ENCODE measurements around the gene CST3.
"Not testable (repeated sequence)": the region's sequence is repeated elsewhere in the genome, so short reads cannot be mapped to it uniquely, and the experiment has no call there.

The CST3 gene, protein sequence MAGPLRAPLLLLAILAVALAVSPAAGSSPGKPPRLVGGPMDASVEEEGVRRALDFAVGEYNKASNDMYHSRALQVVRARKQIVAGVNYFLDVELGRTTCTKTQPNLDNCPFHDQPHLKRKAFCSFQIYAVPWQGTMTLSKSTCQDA

GRCh38 chr20:23637282-23638221, at the start of gene CST3:
TSS of gene CST3 (minus strand) at chr20:23637955. CDS start at chr20:23637862, 93 bp downstream.
- Mint-ChIP-seq H3K4me1 (ENCODE audit: low read depth) (peaks cover 4% of the 10 kb centered on the region), H3K27ac (no peak within 1 kb of the TSS), H3K27me3 (peaks cover 12% of the 10 kb centered on the region), H3K9me3 (ENCODE audit: low read depth) (no peaks in the 10 kb centered on the region), H3K4me3 (no peak within 1 kb of the TSS), H3K36me3 (no peaks in the 10 kb centered on the region)

- Mint-ChIP-seq H3K27me3 (peaks cover 2% of the 10 kb centered on the region), H3K4me3 (no peak overlapping the region), H3K27ac (no peak overlapping the region), H3K4me1 (ENCODE audit: low read depth) (no peaks in the 10 kb centered on the region), H3K36me3 (no peaks in the 10 kb centered on the region), H3K9me3 (ENCODE audit: low read depth) (no peaks in the 10 kb centered on the region)
Measured at GRCh38 chr20:23686046-23686750, 48.4 kb upstream of the CST3 start.

- not testable (repeated sequence) for H3K4me3 Mint-ChIP-seq; H3K27me3 Mint-ChIP-seq; H3K9me3 Mint-ChIP-seq (ENCODE audit: low read depth); H3K4me1 Mint-ChIP-seq (ENCODE audit: low read depth); H3K27ac Mint-ChIP-seq; H3K36me3 Mint-ChIP-seq
Measured at GRCh38 chr20:23685529-23685896, 47.8 kb upstream of the CST3 start.

- no peaks in the 10 kb centered on the region for H3K4me1 Mint-ChIP-seq (ENCODE audit: low read depth)
- no peaks in the 10 kb centered on the region for H3K36me3 Mint-ChIP-seq
- H3K9me3 Mint-ChIP-seq (ENCODE audit: low read depth): no peaks in the 10 kb centered on the region
- no peak overlapping the region for H3K27ac Mint-ChIP-seq
- H3K27me3 Mint-ChIP-seq: peaks cover 5% of the 10 kb centered on the region
- H3K4me3 Mint-ChIP-seq: no peak overlapping the region
Measured at GRCh38 chr20:23684261-23684660, 46.5 kb upstream of the CST3 start.

DNA sequence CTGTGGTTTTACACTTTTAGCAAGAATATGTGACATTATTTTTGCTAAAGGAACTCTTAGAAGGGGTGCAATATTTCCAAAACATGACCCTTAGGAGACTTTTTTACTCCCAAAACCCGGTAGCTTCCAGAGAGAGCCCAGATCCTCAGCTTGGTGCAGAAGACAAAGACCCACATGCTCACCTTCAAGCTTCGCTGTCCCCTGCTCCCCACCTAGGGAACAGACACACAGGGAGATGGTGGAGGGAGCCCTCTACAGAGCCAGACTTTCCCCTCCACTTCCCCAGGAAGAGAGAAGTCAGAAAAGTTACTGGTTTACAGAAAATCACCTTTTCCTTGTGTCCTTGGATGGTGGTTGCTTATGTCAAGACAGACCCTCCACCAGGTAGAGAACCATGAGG, 46.1 kb upstream of the CST3 start:
- no peak overlapping the region for H3K4me3 Mint-ChIP-seq
- no peaks in the 10 kb centered on the region for H3K36me3 Mint-ChIP-seq
- no peaks in the 10 kb centered on the region for H3K9me3 Mint-ChIP-seq (ENCODE audit: low read depth)
- H3K27me3 Mint-ChIP-seq: peaks cover 5% of the 10 kb centered on the region
- no peaks in the 10 kb centered on the region for H3K4me1 Mint-ChIP-seq (ENCODE audit: low read depth)
- H3K27ac Mint-ChIP-seq: no peak overlapping the region

- Mint-ChIP-seq H3K27me3 (peaks cover 5% of the 10 kb centered on the region), H3K36me3 (no peaks in the 10 kb centered on the region), H3K4me1 (ENCODE audit: low read depth) (no peaks in the 10 kb centered on the region), H3K27ac (no peak overlapping the region), H3K4me3 (no peak overlapping the region), H3K9me3 (ENCODE audit: low read depth) (no peaks in the 10 kb centered on the region)
Measured at GRCh38 chr20:23683281-23683680, 45.5 kb upstream of the CST3 start.

GRCh38 chr20:23680146-23680545, 42.4 kb upstream of the CST3 start:
- no peaks in the 10 kb centered on the region for H3K4me1 Mint-ChIP-seq (ENCODE audit: low read depth)

GRCh38 chr20:23679133-23680092, 41.7 kb upstream of the CST3 start:
- Mint-ChIP-seq H3K27me3 (peaks cover 3% of the 10 kb centered on the region), H3K4me1 (ENCODE audit: low read depth) (no peaks in the 10 kb centered on the region), H3K9me3 (ENCODE audit: low read depth) (no peaks in the 10 kb centered on the region), H3K36me3 (no peaks in the 10 kb centered on the region), H3K27ac (no peak overlapping the region), H3K4me3 (no peak overlapping the region)

More at GRCh38 chr20:23680146-23680545, 42.4 kb upstream of the CST3 start:
- no peak overlapping the region for H3K27ac Mint-ChIP-seq
- H3K27me3 Mint-ChIP-seq: peaks cover 3% of the 10 kb centered on the region
- H3K9me3 Mint-ChIP-seq (ENCODE audit: low read depth): no peaks in the 10 kb centered on the region
- H3K4me3 Mint-ChIP-seq: no peak overlapping the region
- H3K36me3 Mint-ChIP-seq: no peaks in the 10 kb centered on the region

DNA sequence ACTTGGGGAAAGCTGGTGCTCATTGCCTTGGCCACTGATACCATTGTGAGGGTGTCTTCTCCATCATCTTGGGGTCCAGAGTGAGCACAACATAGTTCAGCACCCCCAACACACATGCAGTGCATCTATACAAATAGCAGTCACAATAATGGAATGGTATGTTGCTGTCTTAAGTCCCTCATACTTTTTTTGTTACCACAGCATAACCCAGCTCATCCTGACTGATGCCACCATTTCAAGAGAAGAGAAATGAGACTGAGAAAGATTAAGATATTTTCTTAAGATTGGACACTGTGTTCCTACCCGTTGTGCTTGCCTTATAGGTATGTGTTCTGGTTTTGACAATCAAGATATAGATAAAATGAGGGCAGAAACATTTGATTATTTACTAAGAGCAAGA, 35.5 kb upstream of the CST3 start:
- Mint-ChIP-seq H3K36me3 (no peaks in the 10 kb centered on the region), H3K27me3 (no peaks in the 10 kb centered on the region), H3K27ac (no peak overlapping the region), H3K9me3 (ENCODE audit: low read depth) (peaks cover 6% of the 10 kb centered on the region), H3K4me3 (no peak overlapping the region), H3K4me1 (ENCODE audit: low read depth) (no peaks in the 10 kb centered on the region)

DNA sequence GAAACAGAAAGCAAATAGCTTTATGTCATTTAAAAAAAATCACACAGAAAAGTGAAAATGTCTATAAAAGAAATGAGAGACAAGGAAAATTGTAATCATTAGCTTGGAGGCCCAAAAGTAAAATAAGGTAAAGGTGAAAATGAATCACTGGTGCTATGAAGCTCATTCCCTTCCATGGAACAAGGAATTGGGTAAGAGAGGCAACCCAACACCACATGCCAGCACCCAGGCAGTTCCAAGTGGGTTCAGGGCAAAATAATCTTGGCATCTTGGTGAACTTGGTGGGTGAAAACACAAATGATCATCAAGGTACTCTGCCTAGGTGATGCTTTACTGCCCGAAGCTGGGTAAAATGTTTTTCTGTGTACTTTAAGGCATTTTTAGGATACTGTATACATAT, 34.4 kb upstream of the CST3 start:
- H3K27ac Mint-ChIP-seq: no peak overlapping the region

DNA sequence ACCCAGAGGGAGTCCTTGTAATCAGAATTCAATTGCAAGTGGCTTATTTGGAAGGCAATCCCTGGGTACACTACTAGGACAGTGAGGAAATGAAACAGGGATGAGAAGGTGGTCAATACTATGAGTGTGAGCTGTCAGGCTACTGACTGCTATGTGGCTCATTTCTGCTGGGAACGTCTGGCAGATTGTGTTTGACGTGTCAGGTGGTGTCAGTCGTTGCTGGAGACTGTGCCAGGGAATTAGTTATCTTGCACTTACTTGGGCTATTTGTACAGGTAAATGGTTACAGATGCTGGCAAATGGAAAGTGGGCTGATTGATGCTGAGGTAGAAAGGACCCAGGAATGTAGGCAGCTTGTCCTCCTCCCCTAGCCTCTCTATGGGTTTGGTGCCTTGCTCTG, 33.7 kb upstream of the CST3 start:
- H3K9me3 Mint-ChIP-seq (ENCODE audit: low read depth): peaks cover 6% of the 10 kb centered on the region
- no peak overlapping the region for H3K27ac Mint-ChIP-seq
- H3K4me1 Mint-ChIP-seq (ENCODE audit: low read depth): no peaks in the 10 kb centered on the region
- H3K4me3 Mint-ChIP-seq: no peak overlapping the region
- no peaks in the 10 kb centered on the region for H3K36me3 Mint-ChIP-seq
- H3K27me3 Mint-ChIP-seq: peaks cover 3% of the 10 kb centered on the region

More for the DNA sequence above, 34.4 kb upstream of the CST3 start:
- H3K9me3 Mint-ChIP-seq (ENCODE audit: low read depth): peaks cover 6% of the 10 kb centered on the region
- no peaks in the 10 kb centered on the region for H3K27me3 Mint-ChIP-seq
- H3K36me3 Mint-ChIP-seq: no peaks in the 10 kb centered on the region
- no peak overlapping the region for H3K4me3 Mint-ChIP-seq
- H3K4me1 Mint-ChIP-seq (ENCODE audit: low read depth): no peaks in the 10 kb centered on the region

GRCh38 chr20:23670361-23670760, 32.6 kb upstream of the CST3 start:
- Mint-ChIP-seq H3K27me3 (peaks cover 3% of the 10 kb centered on the region), H3K4me1 (ENCODE audit: low read depth) (no peaks in the 10 kb centered on the region), H3K27ac (no peak overlapping the region), H3K4me3 (no peak overlapping the region), H3K36me3 (no peaks in the 10 kb centered on the region), H3K9me3 (ENCODE audit: low read depth) (peaks cover 6% of the 10 kb centered on the region)

GRCh38 chr20:23669866-23670265, 32.1 kb upstream of the CST3 start:
- Mint-ChIP-seq H3K27me3 (peaks cover 3% of the 10 kb centered on the region), H3K36me3 (no peaks in the 10 kb centered on the region), H3K9me3 (ENCODE audit: low read depth) (peaks cover 6% of the 10 kb centered on the region), H3K27ac (no peak overlapping the region), H3K4me1 (ENCODE audit: low read depth) (no peaks in the 10 kb centered on the region), H3K4me3 (no peak overlapping the region)

DNA sequence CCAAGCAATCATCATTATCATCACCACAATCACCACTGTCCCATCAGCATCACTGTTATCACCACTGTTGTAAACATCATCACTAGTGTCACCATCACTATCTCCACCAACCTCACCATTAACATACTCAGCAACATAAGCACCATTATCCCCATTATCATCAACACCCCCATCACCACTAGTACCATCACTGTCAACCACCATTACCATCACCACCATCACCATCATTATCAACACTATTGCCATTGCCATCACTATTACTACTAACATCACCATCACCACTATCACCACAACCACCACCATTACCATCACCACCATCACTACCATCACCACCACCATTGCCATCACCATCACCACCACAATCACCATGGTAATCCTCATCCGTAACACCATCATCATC, 31.6 kb upstream of the CST3 start:
- Mint-ChIP-seq H3K9me3 (ENCODE audit: low read depth) (peaks cover 6% of the 10 kb centered on the region), H3K27ac (no peak overlapping the region), H3K4me3 (no peak overlapping the region), H3K27me3 (peaks cover 3% of the 10 kb centered on the region), H3K36me3 (no peaks in the 10 kb centered on the region), H3K4me1 (ENCODE audit: low read depth) (no peaks in the 10 kb centered on the region)
